PC-9 (cell line): ENCODE data around the gene RBFOX2.

Experiments used
- EZH2 ChIP-seq: fragments of 200-600 bp; sonication (generic); IDR thresholded peaks from 2 replicates; pipeline ENCODE4 v1.8.0; 2017; ENCODE audit warnings: antibody characterized with exemption, low read depth
- TF ChIP-seq, protein P1 (sequence below): fragments of 200-600 bp; sonication (generic); conservative IDR thresholded peaks from 2 replicates; pipeline ENCODE4 v1.6.1; 2017; ENCODE audit warnings: mixed run types, antibody characterized with exemption, mild to moderate bottlenecking, moderate library complexity

DNA sequence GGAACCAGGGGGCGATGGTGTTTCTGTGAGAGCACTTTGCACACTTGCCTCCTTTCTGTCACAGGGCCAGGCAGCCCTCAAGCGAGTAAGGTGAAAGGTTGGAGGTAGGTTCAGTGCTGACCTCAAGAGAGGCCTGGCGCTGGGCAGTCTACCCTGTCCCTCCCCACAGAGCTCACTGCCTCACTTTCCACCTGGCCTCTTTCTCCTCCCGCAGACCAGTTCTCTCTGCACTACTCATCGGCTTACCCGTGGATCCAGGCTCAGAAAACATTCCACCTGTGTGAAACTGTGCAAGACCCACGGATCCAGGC, 294.2 kb downstream of the RBFOX2 start:
- TF ChIP-seq, protein P1, sequence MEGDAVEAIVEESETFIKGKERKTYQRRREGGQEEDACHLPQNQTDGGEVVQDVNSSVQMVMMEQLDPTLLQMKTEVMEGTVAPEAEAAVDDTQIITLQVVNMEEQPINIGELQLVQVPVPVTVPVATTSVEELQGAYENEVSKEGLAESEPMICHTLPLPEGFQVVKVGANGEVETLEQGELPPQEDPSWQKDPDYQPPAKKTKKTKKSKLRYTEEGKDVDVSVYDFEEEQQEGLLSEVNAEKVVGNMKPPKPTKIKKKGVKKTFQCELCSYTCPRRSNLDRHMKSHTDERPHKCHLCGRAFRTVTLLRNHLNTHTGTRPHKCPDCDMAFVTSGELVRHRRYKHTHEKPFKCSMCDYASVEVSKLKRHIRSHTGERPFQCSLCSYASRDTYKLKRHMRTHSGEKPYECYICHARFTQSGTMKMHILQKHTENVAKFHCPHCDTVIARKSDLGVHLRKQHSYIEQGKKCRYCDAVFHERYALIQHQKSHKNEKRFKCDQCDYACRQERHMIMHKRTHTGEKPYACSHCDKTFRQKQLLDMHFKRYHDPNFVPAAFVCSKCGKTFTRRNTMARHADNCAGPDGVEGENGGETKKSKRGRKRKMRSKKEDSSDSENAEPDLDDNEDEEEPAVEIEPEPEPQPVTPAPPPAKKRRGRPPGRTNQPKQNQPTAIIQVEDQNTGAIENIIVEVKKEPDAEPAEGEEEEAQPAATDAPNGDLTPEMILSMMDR = no peak
- no peak for TF ChIP-seq EZH2
